Endodermal cell (in vitro differentiated cells): Measurements from ENCODE around the gene NKG7. TPM values are rescaled to one million over a fixed set of nuclear protein-coding genes. Genes with fewer than 3 reads are reported as not detected.

ENCODE experiments used
- DNase-seq: peaks from one replicate; pipeline ENCODE4 v3.0.0-alpha.2; 2017
- H3K27ac ChIP-seq: 2 replicates; pipeline ENCODE4 v1.5.1; 2013; ENCODE audit warnings: mild to moderate bottlenecking, low read depth, low read length, moderate library complexity
- H3K27me3 ChIP-seq: 2 replicates; pipeline ENCODE4 v1.6.1; 2013; ENCODE audit warnings: mild to moderate bottlenecking, low read length, moderate library complexity; ENCODE audit not compliant: insufficient read depth, control insufficient read depth, poor library complexity, severe bottlenecking
- H3K36me3 ChIP-seq: 2 replicates; pipeline ENCODE4 v1.7.0; 2013; ENCODE audit warnings: mild to moderate bottlenecking, low read length, moderate library complexity; ENCODE audit not compliant: control insufficient read depth, insufficient read depth
- H3K4me1 ChIP-seq: one replicate; pipeline ENCODE4 v1.7.0; 2013; ENCODE audit warnings: low read length; ENCODE audit not compliant: control insufficient read depth, insufficient read depth
- H3K4me3 ChIP-seq: 2 replicates; pipeline ENCODE4 v1.5.1; 2013; ENCODE audit warnings: mild to moderate bottlenecking, low read length, moderate library complexity
- H3K9ac ChIP-seq: 2 replicates; pipeline ENCODE4 v1.6.1; 2013; ENCODE audit warnings: mild to moderate bottlenecking, low read length, moderate library complexity; ENCODE audit not compliant: poor library complexity, severe bottlenecking; ENCODE audit errors: extremely low read depth
- H3K9me3 ChIP-seq: 2 replicates; pipeline ENCODE4 v1.6.1; 2013; ENCODE audit warnings: mild to moderate bottlenecking, low read length, moderate library complexity; ENCODE audit not compliant: control insufficient read depth
- H3K27ac Mint-ChIP-seq: 2 replicates; pipeline ENCODE4 v1.8.0; 2020; ENCODE audit warnings: mixed read lengths
- H3K27me3 Mint-ChIP-seq: 2 replicates; pipeline ENCODE4 v1.8.0; 2021; ENCODE audit warnings: mild to moderate bottlenecking, mixed read lengths; ENCODE audit not compliant: insufficient read depth
- H3K36me3 Mint-ChIP-seq: 2 replicates; pipeline ENCODE4 v1.8.0; 2020; ENCODE audit warnings: low read depth, mixed read lengths
- H3K4me1 Mint-ChIP-seq: 2 replicates; pipeline ENCODE4 v1.8.0; 2020; ENCODE audit warnings: mixed read lengths
- H3K4me3 Mint-ChIP-seq: 2 replicates; pipeline ENCODE4 v1.8.0; 2020; ENCODE audit warnings: mild to moderate bottlenecking, moderate library complexity, mixed read lengths
- H3K9me3 Mint-ChIP-seq: 2 replicates; pipeline ENCODE4 v1.8.0; 2020; ENCODE audit warnings: mild to moderate bottlenecking, mixed read lengths
- WGBS, 2 experiments: methylation state at CpG; one replicate each; pipeline versions ENCODE4 v1.1.5 to v1.1.7; 2013; ENCODE audit warnings: missing lambda C conversion rate in 2 of 2, mixed read lengths in 1 of 2; ENCODE audit not compliant: insufficient coverage in 1 of 2, insufficient read length in 1 of 2; 5-methylcytosine and 5-hydroxymethylcytosine counted together
- total RNA-seq, 2 donors: library from RNA; stranded (reverse); fragmentation: NEBNext Ultra II Directional in 1 of 2; extraction: Animal tissue kit (Norgen Biotek cat#: 25700) in 1 of 2; gene quantifications; 2 replicates in 1 of 2; 3 replicates in 1 of 2; pipeline ENCODE4 v1.2.1, GENCODE V29; 2021
- TF ChIP-seq, protein P1 (sequence below): fragments of 200-600 bp; sonication (generic); conservative IDR thresholded peaks from 2 replicates; pipeline ENCODE4 v1.5.0; 2021; ENCODE audit warnings: antibody characterized with exemption, mild to moderate bottlenecking

Gene NKG7
- total RNA-seq, 2 donors from 2014 or later = not detected

DNA sequence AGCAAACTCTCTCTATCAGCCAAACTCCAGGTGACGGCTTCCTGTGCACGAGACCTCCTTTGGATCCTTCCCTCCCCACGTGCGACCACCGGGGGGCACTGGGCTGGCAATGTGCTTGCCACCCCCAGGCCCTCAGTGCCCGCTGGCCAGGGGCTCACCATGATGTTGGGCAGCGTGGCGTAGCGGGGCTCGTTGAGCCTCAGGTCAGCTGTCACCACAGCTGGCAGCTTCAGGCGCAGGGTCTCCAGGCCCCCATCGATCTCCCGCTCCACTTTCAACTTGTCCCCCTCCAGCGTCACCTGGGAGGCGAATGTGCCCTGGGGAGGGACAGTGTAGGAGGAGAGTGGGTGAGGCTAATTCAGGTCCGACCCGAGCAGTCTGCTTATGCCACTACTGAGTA, 25.7 kb downstream of the NKG7 start:
- WGBS, 2 experiments = 86 to 95% methylated on average over 4 to 17 of the region's 17 CpGs
- Histone ChIP-seq H3K27me3 (no peaks in the 10 kb centered on the region), H3K36me3 (peaks cover 8% of the 10 kb centered on the region), H3K4me3 (no peak overlapping the region), H3K9ac (no peak overlapping the region), H3K9me3 (no peaks in the 10 kb centered on the region), H3K4me1 (peaks cover 5% of the 10 kb centered on the region), H3K27ac (no peak overlapping the region)
- Mint-ChIP-seq H3K36me3 (peaks cover 35% of the 10 kb centered on the region), H3K4me1 (peaks cover 12% of the 10 kb centered on the region), H3K27ac (no peak overlapping the region), H3K27me3 (no peaks in the 10 kb centered on the region), H3K9me3 (no peaks in the 10 kb centered on the region), H3K4me3 (no peak overlapping the region)
- DNase-seq = peak; percentile 52
- TF ChIP-seq, protein P1, sequence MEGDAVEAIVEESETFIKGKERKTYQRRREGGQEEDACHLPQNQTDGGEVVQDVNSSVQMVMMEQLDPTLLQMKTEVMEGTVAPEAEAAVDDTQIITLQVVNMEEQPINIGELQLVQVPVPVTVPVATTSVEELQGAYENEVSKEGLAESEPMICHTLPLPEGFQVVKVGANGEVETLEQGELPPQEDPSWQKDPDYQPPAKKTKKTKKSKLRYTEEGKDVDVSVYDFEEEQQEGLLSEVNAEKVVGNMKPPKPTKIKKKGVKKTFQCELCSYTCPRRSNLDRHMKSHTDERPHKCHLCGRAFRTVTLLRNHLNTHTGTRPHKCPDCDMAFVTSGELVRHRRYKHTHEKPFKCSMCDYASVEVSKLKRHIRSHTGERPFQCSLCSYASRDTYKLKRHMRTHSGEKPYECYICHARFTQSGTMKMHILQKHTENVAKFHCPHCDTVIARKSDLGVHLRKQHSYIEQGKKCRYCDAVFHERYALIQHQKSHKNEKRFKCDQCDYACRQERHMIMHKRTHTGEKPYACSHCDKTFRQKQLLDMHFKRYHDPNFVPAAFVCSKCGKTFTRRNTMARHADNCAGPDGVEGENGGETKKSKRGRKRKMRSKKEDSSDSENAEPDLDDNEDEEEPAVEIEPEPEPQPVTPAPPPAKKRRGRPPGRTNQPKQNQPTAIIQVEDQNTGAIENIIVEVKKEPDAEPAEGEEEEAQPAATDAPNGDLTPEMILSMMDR = peak; percentile 58

DNA sequence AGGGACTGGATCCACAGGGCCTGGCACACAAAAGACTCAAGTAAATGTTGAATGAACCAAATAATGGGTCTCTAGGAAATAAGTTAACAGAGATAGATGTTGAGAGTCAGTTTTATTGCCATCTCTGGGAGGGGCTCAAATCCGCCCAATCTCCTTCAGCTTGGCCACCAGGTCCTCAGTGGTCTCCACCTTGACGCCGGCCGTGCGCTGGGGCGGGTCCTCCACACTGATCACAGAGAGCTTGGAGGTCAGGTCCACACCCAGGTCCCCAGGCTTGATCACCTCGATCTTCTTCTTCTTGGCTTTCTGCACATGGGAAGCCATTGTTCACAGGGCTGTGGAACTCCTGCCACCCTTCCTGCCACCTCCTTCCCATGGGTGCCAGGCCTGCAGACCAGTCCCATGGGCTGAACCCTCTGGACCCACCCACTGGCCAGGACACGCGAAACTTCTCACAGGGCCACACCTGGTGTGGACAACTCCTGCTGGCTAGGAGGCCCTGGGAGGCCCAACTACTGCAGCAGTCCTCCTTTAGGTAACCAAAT, 27.3 kb downstream of the NKG7 start:
- Histone ChIP-seq H3K27ac (no peak overlapping the region), H3K9me3 (no peaks in the 10 kb centered on the region), H3K4me3 (no peak overlapping the region), H3K4me1 (peaks cover 5% of the 10 kb centered on the region), H3K27me3 (no peaks in the 10 kb centered on the region), H3K9ac (no peak overlapping the region), H3K36me3 (no peaks in the 10 kb centered on the region)
- no peaks in the 10 kb centered on the region for H3K9me3 Mint-ChIP-seq
- peaks cover 21% of the 10 kb centered on the region for H3K36me3 Mint-ChIP-seq
- H3K4me3 Mint-ChIP-seq = no peak overlapping the region
- H3K27ac Mint-ChIP-seq = no peak overlapping the region
- TF ChIP-seq, protein P1 = no peak
- H3K4me1 Mint-ChIP-seq = peaks cover 19% of the 10 kb centered on the region
- DNase-seq = peak; percentile 31
- peaks cover 7% of the 10 kb centered on the region for H3K27me3 Mint-ChIP-seq
- 96 to 100% methylated on average over 7 to 9 of the region's 9 CpGs for WGBS, 2 experiments

DNA sequence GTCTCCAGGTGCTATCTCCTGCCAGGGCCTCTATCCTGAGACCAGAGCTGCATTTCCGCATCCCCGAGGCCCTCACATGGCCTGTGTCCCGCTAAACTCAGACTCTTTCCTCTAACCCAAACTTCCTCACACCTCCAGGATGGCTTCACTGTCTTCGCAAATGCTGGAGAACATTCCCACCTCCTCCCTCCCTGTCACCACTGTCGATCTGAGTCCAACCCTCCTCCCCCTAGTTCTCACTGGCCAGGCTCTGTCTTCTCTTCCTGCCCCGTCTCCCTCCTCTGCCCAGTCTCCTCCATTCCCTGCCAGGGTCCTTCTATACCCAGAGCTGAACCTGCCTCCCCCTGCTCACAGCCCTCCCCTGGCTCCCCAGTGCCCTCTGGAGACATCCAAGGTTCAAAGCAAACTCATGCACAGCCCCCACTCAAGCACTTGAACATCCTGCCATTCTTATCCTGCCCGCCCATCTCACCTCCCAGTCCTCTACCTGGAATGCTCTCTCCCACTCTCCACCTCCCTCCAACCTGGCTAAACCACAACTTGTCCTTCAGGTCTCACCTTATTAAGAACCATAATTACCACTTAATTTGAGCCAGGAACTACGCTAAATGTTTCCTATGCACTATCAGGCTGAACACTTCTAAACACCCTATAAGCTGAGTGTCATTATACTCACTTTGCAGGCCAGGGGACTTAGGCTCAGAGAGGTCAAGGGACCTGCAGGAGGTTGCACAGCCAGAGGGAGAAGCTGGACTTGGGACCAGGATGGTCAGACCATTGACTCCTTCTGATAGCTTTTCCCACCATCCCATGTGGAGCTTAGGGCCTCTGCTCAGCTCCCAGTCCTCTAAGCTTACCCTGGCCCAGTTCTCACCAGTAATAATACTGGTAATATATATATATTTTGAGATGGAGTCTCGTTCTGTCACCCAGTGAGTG, 29.6 kb downstream of the NKG7 start:
- no peak overlapping the region for H3K4me3 ChIP-seq
- no peak overlapping the region for H3K27ac ChIP-seq
- Mint-ChIP-seq H3K27ac (peak overlapping the region; percentile 77), H3K27me3 (peaks cover 7% of the 10 kb centered on the region), H3K36me3 (peaks cover 15% of the 10 kb centered on the region), H3K9me3 (no peaks in the 10 kb centered on the region), H3K4me3 (no peak overlapping the region), H3K4me1 (peaks cover 25% of the 10 kb centered on the region)
- no peaks in the 10 kb centered on the region for H3K36me3 ChIP-seq
- H3K27me3 ChIP-seq = no peaks in the 10 kb centered on the region
- peak; percentile 75 for DNase-seq
- H3K9ac ChIP-seq = no peak overlapping the region
- peaks cover 9% of the 10 kb centered on the region for H3K4me1 ChIP-seq
- no peaks in the 10 kb centered on the region for H3K9me3 ChIP-seq
- TF ChIP-seq, protein P1 = no peak
- 69 to 71% methylated on average over 6 to 9 of the region's 9 CpGs for WGBS, 2 experiments
